Measurements from ENCODE around the gene CMTM8. TPM values are rescaled to one million over a fixed set of nuclear protein-coding genes. Genes with fewer than 3 reads are reported as not detected.

Gene CMTM8
- total RNA-seq, 2 donors from 2014 or later: 5.8 to 11.6 TPM

DNA sequence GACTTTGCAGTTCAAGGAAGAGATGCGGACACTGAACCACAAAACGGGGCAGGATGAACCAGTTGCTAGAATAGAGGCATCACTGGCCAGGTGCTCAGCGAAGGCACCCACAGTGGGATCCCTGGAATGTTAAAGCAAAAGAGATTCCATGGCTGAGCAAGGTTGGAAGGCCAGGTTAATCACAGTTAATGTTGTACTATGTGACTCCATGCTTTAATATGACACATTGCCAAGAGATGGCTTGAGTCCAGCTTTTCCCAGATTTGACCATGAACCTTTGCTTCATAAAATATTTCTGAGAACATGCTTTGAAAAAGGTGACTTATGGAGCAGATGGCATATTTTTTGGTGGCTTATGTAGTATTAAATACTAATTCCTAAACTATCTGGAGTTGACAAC is 77.0 kb downstream of the CMTM8 start:
- Histone ChIP-seq H3K27me3 (ENCODE audit: control insufficient read depth, insufficient read depth, low read length, poor library complexity, severe bottlenecking) (no peaks in the 10 kb centered on the region), H3K9ac (ENCODE audit: extremely low read depth, low read length, poor library complexity, severe bottlenecking) (no peak overlapping the region), H3K27ac (ENCODE audit: low read depth, low read length) (no peak overlapping the region), H3K36me3 (ENCODE audit: control insufficient read depth, insufficient read depth, low read length) (no peaks in the 10 kb centered on the region), H3K4me3 (ENCODE audit: low read length) (no peak overlapping the region), H3K9me3 (ENCODE audit: control insufficient read depth, low read length) (no peaks in the 10 kb centered on the region), H3K4me1 (ENCODE audit: control insufficient read depth, insufficient read depth, low read length) (no peaks in the 10 kb centered on the region)
- H3K4me1 Mint-ChIP-seq: peaks cover 15% of the 10 kb centered on the region
- no peaks in the 10 kb centered on the region for H3K9me3 Mint-ChIP-seq
- no peaks in the 10 kb centered on the region for H3K27me3 Mint-ChIP-seq (ENCODE audit: insufficient read depth)
- 90 to 93% methylated on average over 2 to 3 of the region's 3 CpGs for WGBS, 2 experiments (ENCODE audit: insufficient coverage in 1 of 2, insufficient read length in 1 of 2)
- H3K27ac Mint-ChIP-seq: no peak overlapping the region
- no peak for DNase-seq
- H3K4me3 Mint-ChIP-seq: no peak overlapping the region
- TF ChIP-seq, protein P1, sequence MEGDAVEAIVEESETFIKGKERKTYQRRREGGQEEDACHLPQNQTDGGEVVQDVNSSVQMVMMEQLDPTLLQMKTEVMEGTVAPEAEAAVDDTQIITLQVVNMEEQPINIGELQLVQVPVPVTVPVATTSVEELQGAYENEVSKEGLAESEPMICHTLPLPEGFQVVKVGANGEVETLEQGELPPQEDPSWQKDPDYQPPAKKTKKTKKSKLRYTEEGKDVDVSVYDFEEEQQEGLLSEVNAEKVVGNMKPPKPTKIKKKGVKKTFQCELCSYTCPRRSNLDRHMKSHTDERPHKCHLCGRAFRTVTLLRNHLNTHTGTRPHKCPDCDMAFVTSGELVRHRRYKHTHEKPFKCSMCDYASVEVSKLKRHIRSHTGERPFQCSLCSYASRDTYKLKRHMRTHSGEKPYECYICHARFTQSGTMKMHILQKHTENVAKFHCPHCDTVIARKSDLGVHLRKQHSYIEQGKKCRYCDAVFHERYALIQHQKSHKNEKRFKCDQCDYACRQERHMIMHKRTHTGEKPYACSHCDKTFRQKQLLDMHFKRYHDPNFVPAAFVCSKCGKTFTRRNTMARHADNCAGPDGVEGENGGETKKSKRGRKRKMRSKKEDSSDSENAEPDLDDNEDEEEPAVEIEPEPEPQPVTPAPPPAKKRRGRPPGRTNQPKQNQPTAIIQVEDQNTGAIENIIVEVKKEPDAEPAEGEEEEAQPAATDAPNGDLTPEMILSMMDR (conservative IDR thresholded peaks at IDR 0.05): no peak
- no peaks in the 10 kb centered on the region for H3K36me3 Mint-ChIP-seq (ENCODE audit: low read depth)

DNA sequence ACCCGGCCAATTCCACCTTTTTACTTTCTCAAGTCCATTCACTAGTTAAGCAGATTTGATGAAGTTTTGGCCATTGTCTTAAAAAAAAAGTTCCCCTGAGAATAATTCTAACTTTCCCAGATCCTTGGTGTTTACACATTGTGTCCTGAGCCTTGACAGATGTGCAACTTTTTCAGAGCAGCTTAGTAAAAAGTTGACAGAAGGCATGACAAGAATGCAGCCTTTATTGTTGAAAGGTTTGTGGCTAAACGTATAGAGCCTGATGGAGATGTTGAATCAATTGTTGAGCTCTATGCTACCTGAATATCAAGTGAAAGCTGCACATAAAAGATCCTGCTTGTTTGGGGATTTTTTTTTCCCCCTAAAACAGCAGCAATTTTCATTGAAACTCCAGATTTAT is 77.8 kb downstream of the CMTM8 start:
- no peak overlapping the region for H3K27ac ChIP-seq (ENCODE audit: low read depth, low read length)
- H3K9me3 ChIP-seq (ENCODE audit: control insufficient read depth, low read length): no peaks in the 10 kb centered on the region
- TF ChIP-seq, protein P1 (conservative IDR thresholded peaks at IDR 0.05): no peak
- no peaks in the 10 kb centered on the region for H3K36me3 ChIP-seq (ENCODE audit: control insufficient read depth, insufficient read depth, low read length)
- H3K4me3 Mint-ChIP-seq: no peak overlapping the region
- H3K4me3 ChIP-seq (ENCODE audit: low read length): no peak overlapping the region
- H3K27ac Mint-ChIP-seq: no peak overlapping the region
- 75 to 80% methylated on average over 2 of the region's 2 CpGs for WGBS, 2 experiments (ENCODE audit: insufficient coverage in 1 of 2, insufficient read length in 1 of 2)
- no peaks in the 10 kb centered on the region for H3K27me3 Mint-ChIP-seq (ENCODE audit: insufficient read depth)
- H3K9ac ChIP-seq (ENCODE audit: extremely low read depth, low read length, poor library complexity, severe bottlenecking): no peak overlapping the region
- no peaks in the 10 kb centered on the region for H3K27me3 ChIP-seq (ENCODE audit: control insufficient read depth, insufficient read depth, low read length, poor library complexity, severe bottlenecking)
- DNase-seq: no peak
- peaks cover 7% of the 10 kb centered on the region for H3K4me1 ChIP-seq (ENCODE audit: control insufficient read depth, insufficient read depth, low read length)
- H3K36me3 Mint-ChIP-seq (ENCODE audit: low read depth): no peaks in the 10 kb centered on the region
- no peaks in the 10 kb centered on the region for H3K9me3 Mint-ChIP-seq
- peaks cover 22% of the 10 kb centered on the region for H3K4me1 Mint-ChIP-seq

DNA sequence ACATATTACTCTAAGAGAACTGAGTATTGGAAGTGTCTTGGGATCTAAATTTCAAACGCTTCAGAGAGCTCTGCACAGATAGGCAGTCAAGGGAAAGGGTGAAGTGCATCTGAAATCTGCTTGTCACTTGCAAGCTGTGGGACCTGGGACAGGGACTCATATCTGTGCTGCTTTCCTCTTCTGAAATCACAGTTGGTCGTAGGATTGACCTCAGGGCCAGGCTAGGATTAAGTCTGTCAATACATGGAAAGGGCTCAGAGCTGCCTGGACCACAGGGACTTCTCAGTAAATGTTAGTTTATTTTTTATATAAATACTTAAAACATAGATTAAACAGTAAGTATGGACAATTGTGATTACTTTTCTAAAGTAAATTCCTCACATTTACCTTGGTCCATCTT is 78.5 kb downstream of the CMTM8 start:
- no peaks in the 10 kb centered on the region for H3K36me3 ChIP-seq (ENCODE audit: control insufficient read depth, insufficient read depth, low read length)
- no peaks in the 10 kb centered on the region for H3K36me3 Mint-ChIP-seq (ENCODE audit: low read depth)
- 78 to 89% methylated on average over 1 to 2 of the region's 2 CpGs for WGBS, 2 experiments (ENCODE audit: insufficient coverage in 1 of 2, insufficient read length in 1 of 2)
- H3K27me3 Mint-ChIP-seq (ENCODE audit: insufficient read depth): no peaks in the 10 kb centered on the region
- DNase-seq: no peak
- H3K4me3 ChIP-seq (ENCODE audit: low read length): no peak overlapping the region
- H3K27ac ChIP-seq (ENCODE audit: low read depth, low read length): no peak overlapping the region
- no peaks in the 10 kb centered on the region for H3K9me3 ChIP-seq (ENCODE audit: control insufficient read depth, low read length)
- H3K4me3 Mint-ChIP-seq: no peak overlapping the region
- TF ChIP-seq, protein P1 (conservative IDR thresholded peaks at IDR 0.05): no peak
- H3K4me1 Mint-ChIP-seq: peaks cover 21% of the 10 kb centered on the region
- no peak overlapping the region for H3K9ac ChIP-seq (ENCODE audit: extremely low read depth, low read length, poor library complexity, severe bottlenecking)
- peaks cover 9% of the 10 kb centered on the region for H3K4me1 ChIP-seq (ENCODE audit: control insufficient read depth, insufficient read depth, low read length)
- no peaks in the 10 kb centered on the region for H3K27me3 ChIP-seq (ENCODE audit: control insufficient read depth, insufficient read depth, low read length, poor library complexity, severe bottlenecking)
- no peak overlapping the region for H3K27ac Mint-ChIP-seq
- H3K9me3 Mint-ChIP-seq: no peaks in the 10 kb centered on the region
